C4-2B (cell line): ENCODE data around the gene PIGH.
A peak's percentile ranks its signal among the peaks of the same experiment; 100 is the strongest.

ENCODE experiments used
- H3K27ac ChIP-seq: fragments of 450-650 bp; 2 replicates; pipeline ENCODE4 v1.5.1; 2017
- CTCF ChIP-seq: fragments of 450-650 bp; conservative IDR thresholded peaks from 2 replicates; pipeline ENCODE4 v1.5.1; 2017; ENCODE audit warnings: mild to moderate bottlenecking
- ZFX ChIP-seq: fragments of 450-650 bp; IDR thresholded peaks from 2 replicates; pipeline ENCODE4 v1.6.1; 2017

Gene PIGH

DNA sequence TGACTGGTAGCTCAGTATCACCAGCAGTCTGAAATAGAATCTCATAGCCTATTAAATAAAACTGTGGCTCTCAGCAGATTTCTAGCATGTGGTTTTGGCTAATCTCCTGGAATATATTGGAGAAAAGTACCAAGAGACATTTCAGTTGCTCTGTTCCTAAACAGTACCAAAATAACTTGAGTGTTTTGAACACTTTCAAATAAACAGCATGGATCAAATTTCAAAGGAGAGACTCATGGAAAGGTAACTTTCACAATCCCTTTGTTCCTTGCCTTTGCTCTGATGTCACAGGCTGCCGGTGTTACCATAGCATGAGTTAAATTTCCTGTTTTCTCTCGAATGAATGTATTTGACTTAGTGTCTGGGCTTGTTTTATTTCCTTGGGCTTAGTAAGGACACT is 23.0 kb upstream of the PIGH start:
- TF ChIP-seq ZFX (no peak), CTCF (no peak)
- H3K27ac ChIP-seq: no peak overlapping the region

DNA sequence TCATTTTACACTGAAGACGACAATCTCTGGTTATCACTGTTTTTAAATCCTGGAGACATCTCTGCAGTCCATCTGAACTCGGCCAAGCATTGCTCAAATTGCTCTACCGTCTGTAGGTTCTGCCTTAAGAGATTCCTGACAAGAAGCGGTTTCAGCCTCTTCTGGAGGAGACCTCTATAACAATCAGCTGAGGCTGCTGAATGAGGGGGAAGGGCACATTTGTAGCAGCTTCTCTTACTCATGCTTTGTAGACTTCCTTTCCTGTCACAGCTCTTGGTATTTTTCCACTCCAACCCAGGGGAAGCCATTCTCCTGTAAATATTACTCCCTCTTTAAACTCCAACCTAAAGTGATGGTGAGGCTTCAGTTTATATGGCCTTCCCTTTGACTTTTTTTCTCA is 22.6 kb upstream of the PIGH start:
- no peak overlapping the region for H3K27ac ChIP-seq
- TF ChIP-seq CTCF (no peak), ZFX (no peak)

DNA sequence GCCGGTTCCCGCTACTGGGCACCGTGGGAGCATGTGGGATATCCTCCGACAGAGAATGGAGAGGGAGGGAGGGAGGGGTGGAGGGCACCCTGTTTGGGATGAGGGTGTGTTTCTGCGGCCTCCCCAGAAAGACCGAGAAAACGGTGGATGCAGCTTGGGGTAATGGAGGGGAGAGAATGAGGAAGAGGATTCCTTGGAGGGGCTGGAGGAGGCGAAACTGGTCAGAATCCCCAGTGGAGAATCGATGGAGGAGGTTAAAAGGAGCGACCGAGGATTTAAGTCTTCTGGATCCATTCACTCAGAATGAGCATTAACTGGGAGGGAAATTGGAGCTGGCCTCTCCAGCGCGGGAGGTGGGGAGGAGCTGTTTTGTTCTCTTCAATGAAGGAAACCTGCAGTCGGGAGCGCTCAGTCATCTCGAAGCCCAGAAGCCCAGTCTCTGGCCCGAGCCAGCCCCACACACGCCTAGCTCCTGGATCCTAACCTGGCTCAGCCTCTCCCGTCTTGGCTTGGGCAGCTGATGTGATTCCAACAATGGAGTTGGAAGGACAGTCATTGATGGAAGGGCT is 20.2 kb upstream of the PIGH start:
- peak overlapping the region; percentile 41 for H3K27ac ChIP-seq
- no peak for TF ChIP-seq ZFX
- no peak for TF ChIP-seq CTCF

- peak within 1 kb of the TSS; percentile 41 for H3K27ac ChIP-seq
- TF ChIP-seq ZFX: no peak
- TF ChIP-seq CTCF: peak; percentile 18; the same call in 1 of the 2 replicates
Observed at GRCh38 chr14:67619446-67620216, 19.6 kb upstream of the PIGH start, which contains the start of gene ARG2. Gene ARG2, plus strand, starts transcription at chr14:67619920. Its CDS starts 58 bp downstream, at chr14:67619978.

DNA sequence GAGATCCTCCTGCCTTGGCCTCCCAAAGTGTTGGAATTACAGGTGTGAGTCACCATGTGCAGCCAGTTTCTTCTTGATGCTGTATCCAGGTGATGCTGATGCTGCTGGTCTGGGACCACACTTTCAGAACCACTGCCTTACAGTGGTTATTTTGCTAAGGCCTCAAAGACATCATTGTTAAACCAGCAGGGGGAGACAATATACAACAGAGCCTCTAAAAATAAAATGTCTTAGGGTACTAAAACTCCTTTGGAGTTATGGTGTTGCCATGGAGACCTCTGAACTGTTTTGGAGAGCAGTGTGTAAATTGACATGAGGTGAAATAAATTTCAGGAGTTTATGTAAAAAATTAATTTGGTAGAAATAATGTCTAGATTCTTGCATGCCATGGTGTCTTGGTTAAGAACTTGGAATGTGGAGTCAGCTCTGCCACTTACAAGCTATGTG is 18.6 kb upstream of the PIGH start:
- no peak overlapping the region for H3K27ac ChIP-seq
- TF ChIP-seq CTCF (peak; percentile 77), ZFX (no peak)

DNA sequence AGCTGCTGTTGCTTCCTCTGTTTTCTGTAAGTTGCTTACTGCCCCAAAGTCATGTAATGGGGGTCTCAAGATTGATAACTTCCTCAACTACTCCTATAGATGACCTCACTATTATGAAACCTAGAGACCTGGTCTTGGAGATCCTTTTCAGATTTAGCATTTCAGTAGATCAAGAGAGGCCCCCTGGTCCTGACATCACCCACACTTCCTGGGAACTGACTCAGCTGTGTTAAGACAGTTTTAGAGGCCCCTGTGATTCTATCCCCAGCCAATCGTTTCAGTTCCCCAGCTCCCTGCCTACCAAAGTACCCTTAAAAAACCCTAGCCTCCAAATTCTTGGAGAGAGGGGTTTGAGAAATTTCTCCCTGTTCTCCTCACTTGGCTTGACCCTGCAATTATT is 10.4 kb upstream of the PIGH start:
- H3K27ac ChIP-seq: no peak overlapping the region
- TF ChIP-seq CTCF (no peak), ZFX (no peak)

GRCh38 chr14:67609642-67610310 is 9.7 kb upstream of the PIGH start:
- no peak for TF ChIP-seq ZFX
- TF ChIP-seq CTCF: no peak
- no peak overlapping the region for H3K27ac ChIP-seq
